Endodermal cell (in vitro differentiated cells): ENCODE measurements around the gene LRCH3. TPM values are rescaled to one million over a fixed set of nuclear protein-coding genes. Genes with fewer than 3 reads are reported as not detected.

Source experiments
- DNase-seq: peaks from one replicate; pipeline ENCODE4 v3.0.0-alpha.2; 2017
- H3K27ac ChIP-seq: 2 replicates; pipeline ENCODE4 v1.5.1; 2013; ENCODE audit warnings: mild to moderate bottlenecking, low read depth, low read length, moderate library complexity
- H3K27me3 ChIP-seq: 2 replicates; pipeline ENCODE4 v1.6.1; 2013; ENCODE audit warnings: mild to moderate bottlenecking, low read length, moderate library complexity; ENCODE audit not compliant: insufficient read depth, control insufficient read depth, poor library complexity, severe bottlenecking
- H3K36me3 ChIP-seq: 2 replicates; pipeline ENCODE4 v1.7.0; 2013; ENCODE audit warnings: mild to moderate bottlenecking, low read length, moderate library complexity; ENCODE audit not compliant: control insufficient read depth, insufficient read depth
- H3K4me1 ChIP-seq: one replicate; pipeline ENCODE4 v1.7.0; 2013; ENCODE audit warnings: low read length; ENCODE audit not compliant: control insufficient read depth, insufficient read depth
- H3K4me3 ChIP-seq: 2 replicates; pipeline ENCODE4 v1.5.1; 2013; ENCODE audit warnings: mild to moderate bottlenecking, low read length, moderate library complexity
- H3K9ac ChIP-seq: 2 replicates; pipeline ENCODE4 v1.6.1; 2013; ENCODE audit warnings: mild to moderate bottlenecking, low read length, moderate library complexity; ENCODE audit not compliant: poor library complexity, severe bottlenecking; ENCODE audit errors: extremely low read depth
- H3K9me3 ChIP-seq: 2 replicates; pipeline ENCODE4 v1.6.1; 2013; ENCODE audit warnings: mild to moderate bottlenecking, low read length, moderate library complexity; ENCODE audit not compliant: control insufficient read depth
- H3K27ac Mint-ChIP-seq: 2 replicates; pipeline ENCODE4 v1.8.0; 2020; ENCODE audit warnings: mixed read lengths
- H3K27me3 Mint-ChIP-seq: 2 replicates; pipeline ENCODE4 v1.8.0; 2021; ENCODE audit warnings: mild to moderate bottlenecking, mixed read lengths; ENCODE audit not compliant: insufficient read depth
- H3K36me3 Mint-ChIP-seq: 2 replicates; pipeline ENCODE4 v1.8.0; 2020; ENCODE audit warnings: low read depth, mixed read lengths
- H3K4me1 Mint-ChIP-seq: 2 replicates; pipeline ENCODE4 v1.8.0; 2020; ENCODE audit warnings: mixed read lengths
- H3K4me3 Mint-ChIP-seq: 2 replicates; pipeline ENCODE4 v1.8.0; 2020; ENCODE audit warnings: mild to moderate bottlenecking, moderate library complexity, mixed read lengths
- H3K9me3 Mint-ChIP-seq: 2 replicates; pipeline ENCODE4 v1.8.0; 2020; ENCODE audit warnings: mild to moderate bottlenecking, mixed read lengths
- WGBS, 2 experiments: methylation state at CpG; one replicate each; pipeline versions ENCODE4 v1.1.5 to v1.1.7; 2013; ENCODE audit warnings: missing lambda C conversion rate in 2 of 2, mixed read lengths in 1 of 2; ENCODE audit not compliant: insufficient coverage in 1 of 2, insufficient read length in 1 of 2; 5-methylcytosine and 5-hydroxymethylcytosine counted together
- total RNA-seq, 2 donors: library from RNA; stranded (reverse); fragmentation: NEBNext Ultra II Directional in 1 of 2; extraction: Animal tissue kit (Norgen Biotek cat#: 25700) in 1 of 2; gene quantifications; 2 replicates in 1 of 2; 3 replicates in 1 of 2; pipeline ENCODE4 v1.2.1, GENCODE V29; 2021
- TF ChIP-seq, protein P1 (sequence below): fragments of 200-600 bp; sonication (generic); conservative IDR thresholded peaks from 2 replicates; pipeline ENCODE4 v1.5.0; 2021; ENCODE audit warnings: antibody characterized with exemption, mild to moderate bottlenecking

Gene LRCH3
- total RNA-seq, 2 donors from 2014 or later: 67.1 to 70.2 TPM

DNA sequence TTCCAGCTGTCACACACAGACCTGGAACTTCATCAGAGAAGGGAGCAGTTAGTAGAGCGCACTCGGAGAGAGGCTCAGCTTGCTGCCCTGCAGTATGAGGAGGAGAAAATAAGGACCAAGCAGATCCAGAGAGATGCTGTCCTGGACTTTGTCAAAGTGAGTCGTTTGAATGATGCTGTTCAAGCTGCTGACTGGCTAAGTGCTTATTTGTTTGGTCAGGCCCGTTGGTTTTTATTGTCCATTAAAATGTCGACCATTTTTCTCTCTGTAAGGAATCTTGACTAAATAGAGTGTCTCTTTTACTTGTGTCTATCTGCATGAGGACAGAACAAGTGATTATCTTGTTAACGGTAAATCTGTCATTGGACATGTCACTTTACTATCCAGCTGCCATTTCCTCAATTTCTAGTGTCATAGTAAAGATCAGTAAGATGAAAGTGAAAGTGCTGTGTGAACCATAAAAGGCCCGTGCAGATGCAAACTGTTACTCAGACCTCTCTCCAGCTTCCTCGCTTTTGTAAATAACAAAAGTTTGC, 56.9 kb downstream of the LRCH3 start:
- H3K27me3 ChIP-seq: no peaks in the 10 kb centered on the region
- Mint-ChIP-seq H3K4me1 (no peaks in the 10 kb centered on the region), H3K9me3 (no peaks in the 10 kb centered on the region), H3K27ac (no peak overlapping the region), H3K36me3 (peaks cover 76% of the 10 kb centered on the region), H3K4me3 (no peak overlapping the region), H3K27me3 (no peaks in the 10 kb centered on the region)
- H3K9ac ChIP-seq: no peak overlapping the region
- no peaks in the 10 kb centered on the region for H3K4me1 ChIP-seq
- H3K36me3 ChIP-seq: peaks cover 86% of the 10 kb centered on the region
- no peak for DNase-seq
- 93 to 96% methylated on average over 3 to 8 of the region's 8 CpGs for WGBS, 2 experiments
- H3K4me3 ChIP-seq: no peak overlapping the region
- no peak overlapping the region for H3K27ac ChIP-seq
- TF ChIP-seq, protein P1, sequence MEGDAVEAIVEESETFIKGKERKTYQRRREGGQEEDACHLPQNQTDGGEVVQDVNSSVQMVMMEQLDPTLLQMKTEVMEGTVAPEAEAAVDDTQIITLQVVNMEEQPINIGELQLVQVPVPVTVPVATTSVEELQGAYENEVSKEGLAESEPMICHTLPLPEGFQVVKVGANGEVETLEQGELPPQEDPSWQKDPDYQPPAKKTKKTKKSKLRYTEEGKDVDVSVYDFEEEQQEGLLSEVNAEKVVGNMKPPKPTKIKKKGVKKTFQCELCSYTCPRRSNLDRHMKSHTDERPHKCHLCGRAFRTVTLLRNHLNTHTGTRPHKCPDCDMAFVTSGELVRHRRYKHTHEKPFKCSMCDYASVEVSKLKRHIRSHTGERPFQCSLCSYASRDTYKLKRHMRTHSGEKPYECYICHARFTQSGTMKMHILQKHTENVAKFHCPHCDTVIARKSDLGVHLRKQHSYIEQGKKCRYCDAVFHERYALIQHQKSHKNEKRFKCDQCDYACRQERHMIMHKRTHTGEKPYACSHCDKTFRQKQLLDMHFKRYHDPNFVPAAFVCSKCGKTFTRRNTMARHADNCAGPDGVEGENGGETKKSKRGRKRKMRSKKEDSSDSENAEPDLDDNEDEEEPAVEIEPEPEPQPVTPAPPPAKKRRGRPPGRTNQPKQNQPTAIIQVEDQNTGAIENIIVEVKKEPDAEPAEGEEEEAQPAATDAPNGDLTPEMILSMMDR: no peak
- no peaks in the 10 kb centered on the region for H3K9me3 ChIP-seq

DNA sequence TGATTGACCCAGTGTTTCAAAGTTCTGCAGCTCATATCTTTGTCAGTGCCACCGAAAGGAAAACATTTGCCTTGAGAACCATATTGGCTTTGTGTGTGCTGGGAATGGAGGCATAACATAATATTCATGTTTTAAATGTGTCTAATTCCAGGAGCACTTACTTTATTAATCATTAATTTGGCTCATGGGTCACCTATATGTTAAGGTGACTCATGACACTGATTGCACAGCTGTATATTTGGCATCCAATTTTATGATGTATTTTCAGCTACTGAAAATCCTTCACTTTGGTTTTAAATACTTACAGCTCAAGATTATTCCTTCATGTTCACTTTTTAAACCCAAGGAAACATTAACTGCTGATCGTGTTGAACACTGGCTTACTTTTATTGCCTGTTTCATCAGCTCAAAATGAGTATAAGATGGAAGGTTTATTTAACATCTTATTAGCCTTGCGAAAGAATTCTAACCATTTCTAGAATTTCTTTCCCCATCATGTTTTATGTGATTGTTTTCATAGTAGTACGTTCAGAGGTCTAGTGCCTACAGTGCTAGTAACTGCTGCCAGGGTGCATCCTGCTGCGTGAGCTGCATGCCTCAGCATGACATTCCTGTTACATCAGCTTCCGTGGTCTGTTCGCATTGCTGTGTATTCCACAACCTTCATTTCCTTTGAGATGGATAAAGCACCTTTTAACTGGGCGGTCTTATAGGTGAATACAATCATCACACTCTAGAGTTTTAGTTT, 63.7 kb downstream of the LRCH3 start:
- H3K27ac ChIP-seq: peak overlapping the region; percentile 46
- H3K9me3 ChIP-seq: peaks cover 26% of the 10 kb centered on the region
- Mint-ChIP-seq H3K27ac (peak overlapping the region; percentile 88), H3K4me3 (no peak overlapping the region), H3K4me1 (peaks cover 18% of the 10 kb centered on the region), H3K27me3 (no peaks in the 10 kb centered on the region), H3K36me3 (peaks cover 66% of the 10 kb centered on the region), H3K9me3 (peaks cover 15% of the 10 kb centered on the region)
- peak; percentile 78 for DNase-seq
- H3K36me3 ChIP-seq: peaks cover 81% of the 10 kb centered on the region
- no peak overlapping the region for H3K4me3 ChIP-seq
- H3K9ac ChIP-seq: no peak overlapping the region
- WGBS, 2 experiments: 60 to 65% methylated on average over 6 to 8 of the region's 8 CpGs
- TF ChIP-seq, protein P1: no peak
- H3K4me1 ChIP-seq: no peaks in the 10 kb centered on the region
- no peaks in the 10 kb centered on the region for H3K27me3 ChIP-seq

DNA sequence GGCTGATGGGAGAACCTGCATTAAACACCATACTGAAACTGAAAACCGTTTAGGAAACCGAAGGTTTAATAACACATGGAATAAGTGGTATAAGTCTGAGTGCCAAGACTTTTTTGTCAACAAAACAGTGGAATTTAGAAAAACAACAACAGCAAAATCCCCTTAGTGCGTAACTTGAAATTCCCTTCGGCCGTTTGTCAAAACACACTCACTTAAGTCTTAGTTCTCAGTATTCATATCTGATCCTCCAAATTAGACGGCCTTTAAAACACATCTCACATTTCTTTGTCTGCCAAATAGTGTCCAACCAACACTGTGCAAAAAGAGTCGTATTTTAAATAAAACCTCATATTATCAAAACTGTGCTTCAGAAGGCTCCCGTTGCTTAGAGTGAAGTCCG, 64.5 kb downstream of the LRCH3 start:
- TF ChIP-seq, protein P1: no peak
- H3K4me1 ChIP-seq: no peaks in the 10 kb centered on the region
- peaks cover 26% of the 10 kb centered on the region for H3K9me3 ChIP-seq
- no peak overlapping the region for H3K4me3 Mint-ChIP-seq
- DNase-seq: no peak
- H3K36me3 Mint-ChIP-seq: peaks cover 66% of the 10 kb centered on the region
- peaks cover 81% of the 10 kb centered on the region for H3K36me3 ChIP-seq
- H3K27me3 ChIP-seq: no peaks in the 10 kb centered on the region
- peak overlapping the region; percentile 46 for H3K27ac ChIP-seq
- peak overlapping the region; percentile 38 for H3K4me3 ChIP-seq
- peaks cover 15% of the 10 kb centered on the region for H3K9me3 Mint-ChIP-seq
- H3K4me1 Mint-ChIP-seq: peaks cover 18% of the 10 kb centered on the region
- no peaks in the 10 kb centered on the region for H3K27me3 Mint-ChIP-seq
- H3K9ac ChIP-seq: no peak overlapping the region
- peak overlapping the region; percentile 88 for H3K27ac Mint-ChIP-seq
- 91 to 96% methylated on average over 9 of the region's 9 CpGs for WGBS, 2 experiments
